Upper lobe of right lung (tissue), 1 donor: Measurements from ENCODE around the gene CDH4. TPM values are rescaled to one million over a fixed set of nuclear protein-coding genes. Genes with fewer than 3 reads are reported as not detected.

ENCODE experiments used
- ATAC-seq: fragments of 200-7000 bp; cut with Tn5 transposase; one replicate; pipeline ENCODE4 v1.9.1; 2020; ENCODE audit warnings: mild to moderate bottlenecking, moderate library complexity
- DNase-seq: peaks from one replicate; pipeline ENCODE4 v3.0.0-alpha.2; 2020
- H3K27ac ChIP-seq: fragments of 200-600 bp; one replicate; pipeline ENCODE4 v1.8.0; 2022
- H3K27me3 ChIP-seq: fragments of 200-600 bp; one replicate; pipeline ENCODE4 v1.8.0; 2022; ENCODE audit warnings: mild to moderate bottlenecking
- H3K36me3 ChIP-seq: fragments of 200-600 bp; one replicate; pipeline ENCODE4 v1.8.0; 2022
- H3K4me1 ChIP-seq: fragments of 200-600 bp; one replicate; pipeline ENCODE4 v1.8.0; 2022
- H3K4me3 ChIP-seq: fragments of 200-600 bp; one replicate; pipeline ENCODE4 v1.8.0; 2022; ENCODE audit warnings: mild to moderate bottlenecking
- H3K9me3 ChIP-seq: fragments of 200-600 bp; one replicate; pipeline ENCODE4 v1.8.0; 2022
- intact Hi-C: fragments of 100-400 bp; cut with DNase I; formaldehyde crosslinking; loops from one replicate; pipeline ENCODE4 v1.11.0; 2022
- total RNA-seq: library from RNA; stranded (reverse); fragmentation: NEBNext Ultra II Directional; extraction: Animal tissue kit (Norgen Biotek cat#: 25700); gene quantifications from one replicate; pipeline ENCODE4 v1.2.1, GENCODE V29; 2021
- TF ChIP-seq, protein P1 (sequence below): fragments of 200-600 bp; IDR thresholded peaks from one replicate; pipeline ENCODE4 v1.8.0; 2022; ENCODE audit warnings: antibody characterized with exemption
- donor health status: DM: no; HTN: yes; CAD: no; lungs with severe emphysema.

CDH4 gene
- total RNA-seq, 1 donor from 2014 or later, result 0.23 TPM

DNA sequence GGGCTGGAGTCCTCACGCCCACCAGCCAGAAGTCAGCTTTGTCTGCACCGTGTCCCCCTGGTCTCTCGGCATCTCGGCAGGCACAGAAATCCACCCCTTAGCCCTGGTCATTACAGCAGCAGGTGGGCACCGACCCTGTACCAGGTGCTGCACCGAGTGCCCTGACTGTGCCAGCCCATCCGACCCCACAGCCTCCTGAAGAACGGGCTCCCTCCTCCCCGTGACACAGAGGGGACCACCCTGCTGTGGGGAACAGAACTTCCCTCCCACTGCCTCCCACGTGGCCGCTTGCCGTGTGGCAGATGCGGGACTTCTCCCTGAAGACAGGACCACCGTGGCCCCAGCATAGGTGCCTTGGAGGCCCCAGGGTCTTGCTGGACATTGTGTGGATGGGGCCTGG is 652.4 kb downstream of the CDH4 start:
- DNase-seq (no peak), ATAC-seq (no peak)
- no peak overlapping the region for H3K4me3 ChIP-seq
- H3K27me3 ChIP-seq, result peaks cover 5% of the 10 kb centered on the region
- H3K36me3 ChIP-seq, result no peaks in the 10 kb centered on the region
- H3K27ac ChIP-seq, result no peak overlapping the region
- H3K9me3 ChIP-seq, result no peaks in the 10 kb centered on the region
- TF ChIP-seq, protein P1, sequence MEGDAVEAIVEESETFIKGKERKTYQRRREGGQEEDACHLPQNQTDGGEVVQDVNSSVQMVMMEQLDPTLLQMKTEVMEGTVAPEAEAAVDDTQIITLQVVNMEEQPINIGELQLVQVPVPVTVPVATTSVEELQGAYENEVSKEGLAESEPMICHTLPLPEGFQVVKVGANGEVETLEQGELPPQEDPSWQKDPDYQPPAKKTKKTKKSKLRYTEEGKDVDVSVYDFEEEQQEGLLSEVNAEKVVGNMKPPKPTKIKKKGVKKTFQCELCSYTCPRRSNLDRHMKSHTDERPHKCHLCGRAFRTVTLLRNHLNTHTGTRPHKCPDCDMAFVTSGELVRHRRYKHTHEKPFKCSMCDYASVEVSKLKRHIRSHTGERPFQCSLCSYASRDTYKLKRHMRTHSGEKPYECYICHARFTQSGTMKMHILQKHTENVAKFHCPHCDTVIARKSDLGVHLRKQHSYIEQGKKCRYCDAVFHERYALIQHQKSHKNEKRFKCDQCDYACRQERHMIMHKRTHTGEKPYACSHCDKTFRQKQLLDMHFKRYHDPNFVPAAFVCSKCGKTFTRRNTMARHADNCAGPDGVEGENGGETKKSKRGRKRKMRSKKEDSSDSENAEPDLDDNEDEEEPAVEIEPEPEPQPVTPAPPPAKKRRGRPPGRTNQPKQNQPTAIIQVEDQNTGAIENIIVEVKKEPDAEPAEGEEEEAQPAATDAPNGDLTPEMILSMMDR, result no peak
- intact Hi-C loops, result no loop called here
- no peaks in the 10 kb centered on the region for H3K4me1 ChIP-seq

DNA sequence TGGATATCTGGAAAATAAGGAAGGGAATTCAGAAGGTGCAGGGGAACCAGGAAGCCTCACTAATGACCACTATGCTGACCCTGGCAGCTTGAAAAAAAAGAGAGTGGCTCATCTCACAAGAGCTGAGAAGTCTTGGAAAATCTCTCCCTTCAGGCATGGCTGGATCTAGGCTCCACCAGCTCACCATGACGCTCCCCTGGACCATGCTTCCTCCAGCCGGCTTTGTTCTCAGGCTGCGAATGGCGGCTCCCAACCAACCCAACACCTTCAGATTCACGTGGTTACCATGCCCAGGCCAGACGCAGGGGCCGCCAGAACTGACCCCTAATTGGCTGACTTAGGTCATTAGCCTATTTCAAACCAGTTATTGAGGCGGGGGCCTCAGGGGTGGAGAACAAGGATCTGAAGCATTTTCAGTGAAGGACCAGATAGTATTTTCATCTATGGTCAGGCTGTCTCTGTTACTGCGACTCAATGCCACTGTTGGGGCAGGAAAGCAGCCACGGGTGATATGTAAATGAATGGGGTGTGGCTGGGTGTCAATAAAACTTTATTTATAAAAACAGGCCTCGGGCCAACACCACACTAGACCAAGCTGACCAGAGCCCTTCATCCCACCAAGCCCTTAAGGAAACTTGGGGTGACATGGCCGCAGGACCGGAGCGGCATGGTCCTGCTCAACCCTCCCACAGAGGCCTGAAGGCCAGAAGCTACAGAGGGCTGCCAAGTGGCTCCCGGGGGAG is 653.9 kb downstream of the CDH4 start:
- no peak overlapping the region for H3K4me3 ChIP-seq

DNA sequence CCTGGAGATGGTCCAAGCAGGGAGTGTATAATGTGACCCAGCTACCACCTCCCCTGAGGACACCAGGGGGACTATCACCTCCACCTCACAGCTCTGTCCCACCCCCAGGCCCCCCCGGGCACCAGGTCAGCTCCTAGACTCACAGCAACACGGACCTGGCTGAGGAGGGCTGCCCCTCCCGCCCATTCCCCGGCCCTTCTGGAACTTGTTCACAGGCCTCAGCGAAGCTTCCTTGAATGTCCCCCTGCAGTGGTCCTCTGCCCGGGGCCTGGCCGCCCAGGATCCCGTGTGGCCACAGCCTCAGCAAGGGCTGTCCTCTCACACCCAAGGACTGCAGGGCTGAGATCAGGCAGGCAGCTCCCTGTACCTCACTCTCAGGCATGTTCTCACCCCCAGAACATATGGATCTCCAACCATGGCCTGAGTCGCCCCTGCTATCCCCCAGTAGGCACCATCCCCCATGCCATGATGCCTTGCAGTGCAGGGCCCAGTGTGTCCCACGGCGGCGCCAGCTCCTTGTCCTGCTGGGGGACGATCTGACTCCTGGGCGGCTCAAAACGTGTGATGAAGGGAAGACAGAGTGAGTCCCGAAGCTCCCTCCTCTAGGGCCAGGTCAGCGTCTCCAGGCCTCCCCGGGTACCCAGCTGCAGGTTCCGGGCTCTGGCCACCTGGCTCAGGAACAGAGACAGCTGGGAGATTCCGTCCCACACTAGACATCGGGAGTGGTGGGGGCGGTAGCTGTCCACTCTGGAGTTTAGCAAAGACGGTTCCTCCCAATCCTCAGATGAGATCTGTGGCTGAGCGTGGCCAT is 655.2 kb downstream of the CDH4 start:
- no peak overlapping the region for H3K4me3 ChIP-seq
- no peaks in the 10 kb centered on the region for H3K27me3 ChIP-seq
- no peak overlapping the region for H3K27ac ChIP-seq
- DNase-seq (no peak), ATAC-seq (no peak)
- no peaks in the 10 kb centered on the region for H3K9me3 ChIP-seq
- no peaks in the 10 kb centered on the region for H3K4me1 ChIP-seq
- no peaks in the 10 kb centered on the region for H3K36me3 ChIP-seq
- intact Hi-C loops, result no loop called here
- TF ChIP-seq, protein P1, result no peak

More for the DNA sequence above, 653.9 kb downstream of the CDH4 start:
- Histone ChIP-seq H3K27me3 (peaks cover 5% of the 10 kb centered on the region), H3K4me1 (no peaks in the 10 kb centered on the region), H3K27ac (no peak overlapping the region), H3K36me3 (no peaks in the 10 kb centered on the region), H3K9me3 (no peaks in the 10 kb centered on the region)
- TF ChIP-seq, protein P1, result no peak
- ATAC-seq (no peak), DNase-seq (no peak)
- intact Hi-C loops, result no loop called here

DNA sequence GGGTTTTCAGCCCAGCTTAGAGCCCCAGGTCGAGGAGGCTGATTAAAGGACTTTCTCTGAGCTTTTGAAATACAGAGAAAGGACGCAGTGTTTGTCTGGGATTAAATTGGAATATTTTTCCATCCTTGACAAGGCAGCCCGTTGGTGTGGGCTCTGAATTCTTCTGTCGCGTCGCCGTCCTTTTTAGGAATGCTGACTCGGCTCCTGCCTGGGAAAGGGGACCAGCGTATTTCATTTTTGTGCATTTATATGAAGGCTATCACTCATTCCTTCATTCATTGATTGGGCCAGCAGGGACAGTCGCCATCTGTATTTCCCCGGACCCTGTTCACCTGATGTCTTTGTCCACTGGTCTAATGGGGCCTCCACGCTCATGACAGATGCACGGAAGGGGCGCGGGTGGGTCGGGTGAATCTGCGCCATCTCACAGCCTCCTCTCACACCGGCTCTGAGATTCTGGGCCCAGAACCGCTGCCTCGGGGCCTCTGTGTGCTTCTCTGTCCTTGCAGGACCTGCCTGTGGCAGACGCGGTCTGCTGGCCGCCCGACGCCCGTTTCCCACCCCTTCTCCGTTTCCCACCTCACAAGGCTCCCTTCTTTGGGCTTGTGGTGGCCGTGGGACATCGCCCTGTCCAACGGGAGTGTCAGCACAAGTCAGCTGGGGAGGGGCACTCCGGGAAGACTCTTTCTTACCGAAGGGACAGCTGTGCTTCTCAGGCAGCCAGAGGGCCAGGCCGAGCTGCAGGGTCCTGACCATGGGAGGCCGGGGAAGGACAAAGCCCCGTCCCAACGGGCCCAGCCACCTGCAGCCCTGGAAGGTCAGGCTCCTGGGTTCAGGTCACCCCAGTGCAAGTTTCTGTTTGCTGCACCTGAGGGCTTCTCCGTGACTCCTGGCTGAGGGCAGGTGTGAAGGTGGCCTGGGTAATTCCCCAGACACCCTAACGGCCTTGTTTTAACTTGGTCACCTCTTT is 656.3 kb downstream of the CDH4 start:
- intact Hi-C loops, result no loop called here
- H3K27me3 ChIP-seq, result no peaks in the 10 kb centered on the region
- no peaks in the 10 kb centered on the region for H3K9me3 ChIP-seq
- DNase-seq (no peak), ATAC-seq (no peak)
- H3K4me1 ChIP-seq, result no peaks in the 10 kb centered on the region
- TF ChIP-seq, protein P1, result no peak
- no peaks in the 10 kb centered on the region for H3K36me3 ChIP-seq
- no peak overlapping the region for H3K4me3 ChIP-seq
- H3K27ac ChIP-seq, result no peak overlapping the region

DNA sequence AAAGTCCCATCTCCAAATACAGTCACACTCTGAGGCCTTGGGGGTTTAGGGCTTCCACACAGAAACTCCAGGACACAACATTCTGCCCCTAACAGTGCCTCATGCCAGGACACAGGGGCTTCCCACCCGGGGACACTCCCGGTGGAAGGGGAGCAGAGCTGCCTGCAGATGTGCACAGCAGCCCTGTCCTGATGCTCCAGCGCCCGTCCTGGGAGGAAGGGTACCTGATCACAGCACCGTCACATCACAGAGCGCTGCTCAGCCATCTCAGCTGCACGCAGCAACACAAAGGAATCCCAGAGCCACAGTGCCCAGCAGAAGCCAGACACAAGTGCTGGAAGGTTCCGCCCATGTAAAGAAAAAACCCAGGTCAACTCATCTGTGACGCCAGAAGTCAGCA is 657.0 kb downstream of the CDH4 start:
- H3K4me1 ChIP-seq, result no peaks in the 10 kb centered on the region
- H3K4me3 ChIP-seq, result no peak overlapping the region
- no peak overlapping the region for H3K27ac ChIP-seq
- TF ChIP-seq, protein P1, result no peak
- DNase-seq (no peak), ATAC-seq (no peak)
- intact Hi-C loops, result no loop called here
- H3K9me3 ChIP-seq, result no peaks in the 10 kb centered on the region
- no peaks in the 10 kb centered on the region for H3K36me3 ChIP-seq
- no peaks in the 10 kb centered on the region for H3K27me3 ChIP-seq
